HG03520 (cell line): ENCODE measurements around the gene SLC38A11.
A peak's percentile ranks its signal among the peaks of the same experiment; 100 is the strongest.

Source experiments
- ATAC-seq: cut with Tn5 transposase; IDR thresholded peaks from one replicate; pipeline ENCODE4 v1.9.1; 2021; ENCODE audit warnings: mild to moderate bottlenecking, moderate library complexity; ENCODE audit not compliant: unreplicated experiment

The SLC38A11 gene

DNA sequence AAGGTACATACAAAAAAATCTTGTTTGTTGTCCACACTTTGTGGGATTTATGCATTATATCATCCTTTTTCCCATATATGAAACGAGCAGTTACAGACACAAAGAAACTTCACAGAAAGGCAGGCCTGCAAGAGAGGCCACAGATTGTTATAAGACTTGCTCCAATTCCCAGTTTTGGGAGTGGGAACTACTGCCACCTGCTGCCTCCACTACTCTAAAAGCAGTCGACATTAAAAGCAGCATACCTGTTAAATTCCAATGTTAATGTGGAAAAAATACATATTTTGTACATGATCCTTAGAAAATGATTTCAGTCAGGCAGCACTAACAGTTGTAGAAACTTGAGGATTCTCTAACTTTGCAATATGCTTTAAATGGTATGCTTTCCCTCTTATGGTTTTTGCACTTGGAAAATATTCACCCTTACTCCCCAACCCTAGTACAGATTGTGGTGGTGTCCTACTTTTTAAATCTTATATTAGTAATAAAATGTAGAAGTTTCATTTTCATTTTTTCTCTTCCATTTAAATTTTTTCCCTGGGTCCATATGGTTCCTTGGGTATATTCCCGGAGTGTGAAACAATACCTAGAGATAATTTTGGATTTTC, 37.9 kb downstream of the SLC38A11 start:
- no peak for ATAC-seq

DNA sequence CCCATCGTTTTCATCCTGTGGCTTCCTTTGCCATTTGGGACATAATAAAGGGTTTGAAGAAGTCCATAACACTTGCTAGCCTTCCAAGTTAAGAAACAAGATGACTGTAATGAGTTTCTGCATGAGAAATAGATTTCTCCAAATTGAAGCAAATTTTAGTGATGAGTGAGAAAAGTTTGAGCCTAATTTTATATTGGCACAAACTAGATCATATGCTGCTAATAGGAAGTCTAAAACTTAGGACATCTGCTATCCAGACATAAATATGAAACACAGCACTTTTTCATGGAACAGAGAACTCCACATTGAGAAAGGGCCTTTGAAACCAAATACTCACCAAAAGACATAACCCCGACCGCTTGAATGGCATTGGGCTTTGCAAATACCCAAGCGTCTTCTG, 39.8 kb downstream of the SLC38A11 start:
- no peak for ATAC-seq

DNA sequence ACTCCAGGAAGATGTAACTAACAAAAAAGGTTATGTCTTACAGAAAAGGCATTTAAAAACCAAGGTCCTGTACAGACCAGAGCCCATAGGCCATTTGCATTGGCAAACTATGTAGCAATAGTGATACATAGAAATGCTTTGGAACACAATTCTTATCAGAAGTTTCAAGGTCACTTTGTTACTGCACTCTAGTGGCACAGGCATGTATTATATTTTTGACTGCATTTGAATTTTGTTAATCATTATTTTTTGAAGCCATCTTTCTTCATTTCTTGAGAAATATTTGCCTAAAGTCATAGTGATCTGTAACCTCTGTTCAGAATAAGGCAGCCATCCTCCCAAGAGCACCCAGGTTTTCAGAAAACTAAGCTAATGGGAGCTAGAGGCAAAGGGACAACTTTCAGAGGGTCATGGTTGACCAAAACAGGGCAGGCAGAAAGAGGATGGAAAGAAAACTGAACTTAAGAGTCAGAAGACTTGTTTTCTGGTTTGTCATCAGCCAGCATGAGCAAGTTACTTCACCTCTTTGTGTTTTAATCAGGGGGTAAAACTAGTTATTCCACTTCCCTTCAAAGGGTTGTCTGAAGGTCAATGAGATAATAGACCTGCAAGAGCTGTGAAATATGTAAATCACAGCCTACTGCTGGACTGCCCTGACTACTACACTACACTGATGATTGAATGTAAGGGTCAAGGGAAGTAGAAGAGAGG, 41.5 kb downstream of the SLC38A11 start:
- ATAC-seq: no peak

DNA sequence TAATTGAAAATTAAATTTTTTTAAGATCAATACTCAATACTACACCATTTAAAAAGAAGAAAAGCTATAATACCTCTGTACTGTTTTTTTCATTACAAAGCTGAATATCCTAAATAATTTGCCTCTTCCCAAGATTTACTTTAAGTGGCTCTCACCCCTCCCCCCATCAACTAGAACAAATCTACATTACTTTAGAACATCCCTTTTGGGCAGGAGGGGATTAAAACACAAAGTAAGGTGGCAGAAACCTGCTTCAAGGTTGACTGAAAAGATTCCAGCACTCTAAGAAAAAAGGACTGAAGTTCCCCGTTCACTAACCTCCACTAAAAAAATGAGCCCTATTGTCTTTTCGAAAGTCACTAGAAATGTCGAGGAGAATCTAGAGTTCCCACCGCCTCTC, 42.3 kb downstream of the SLC38A11 start:
- ATAC-seq: no peak

DNA sequence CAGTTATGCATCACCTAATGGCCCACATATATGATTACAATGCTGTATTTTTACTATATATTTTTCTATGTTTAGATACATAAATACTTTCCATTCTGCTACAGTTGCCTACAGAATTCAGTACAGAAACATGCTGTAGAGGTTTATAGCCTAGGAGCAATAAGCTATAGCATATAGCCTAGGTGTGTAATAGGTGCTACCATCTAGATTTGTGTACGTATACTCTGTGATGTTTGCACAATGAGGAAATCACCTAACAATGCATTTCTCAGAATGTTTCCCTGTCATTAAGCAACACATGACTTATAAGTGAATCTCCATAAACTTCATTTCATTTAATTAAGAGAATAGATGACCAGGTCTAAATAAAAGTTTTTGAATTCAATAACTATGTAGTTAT, 43.5 kb downstream of the SLC38A11 start:
- ATAC-seq: no peak

DNA sequence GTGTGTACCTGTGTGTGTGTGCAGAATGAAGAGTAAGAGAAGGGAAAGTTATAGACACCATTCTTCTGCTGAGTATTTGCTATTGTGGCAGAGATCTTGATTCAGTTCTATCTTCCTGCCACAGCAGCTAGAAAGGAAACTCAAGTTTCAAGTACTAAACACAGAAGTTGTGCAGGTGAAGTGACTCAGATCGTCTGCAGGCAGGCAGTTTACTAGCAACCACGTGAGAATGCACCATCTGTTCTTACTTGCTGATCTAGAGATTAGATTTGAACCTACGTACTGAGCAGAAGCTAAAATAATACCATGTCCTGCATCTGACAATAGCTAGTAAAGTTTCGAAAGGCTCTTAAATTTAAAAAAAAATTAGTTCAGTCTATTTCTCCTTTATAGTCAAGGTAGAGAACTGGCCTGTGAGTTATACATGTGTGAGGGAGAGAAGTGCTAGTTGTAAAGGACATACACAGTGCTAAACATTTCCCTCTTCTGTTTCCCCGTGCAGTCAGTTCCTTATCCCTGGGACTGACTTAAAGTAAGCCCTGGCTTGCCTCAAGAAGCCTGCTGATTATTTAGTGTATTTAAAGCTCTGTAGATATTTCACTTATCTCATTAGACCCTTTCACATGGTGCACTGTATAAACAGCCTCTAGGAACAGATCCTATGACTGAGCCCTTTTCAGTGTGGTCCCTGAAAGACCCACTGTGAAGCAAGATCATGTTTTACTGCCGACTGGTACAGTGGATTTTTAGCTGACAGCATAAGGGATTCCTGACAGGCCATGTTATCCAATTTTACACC, 45.0 kb downstream of the SLC38A11 start:
- ATAC-seq: peak; percentile 67

DNA sequence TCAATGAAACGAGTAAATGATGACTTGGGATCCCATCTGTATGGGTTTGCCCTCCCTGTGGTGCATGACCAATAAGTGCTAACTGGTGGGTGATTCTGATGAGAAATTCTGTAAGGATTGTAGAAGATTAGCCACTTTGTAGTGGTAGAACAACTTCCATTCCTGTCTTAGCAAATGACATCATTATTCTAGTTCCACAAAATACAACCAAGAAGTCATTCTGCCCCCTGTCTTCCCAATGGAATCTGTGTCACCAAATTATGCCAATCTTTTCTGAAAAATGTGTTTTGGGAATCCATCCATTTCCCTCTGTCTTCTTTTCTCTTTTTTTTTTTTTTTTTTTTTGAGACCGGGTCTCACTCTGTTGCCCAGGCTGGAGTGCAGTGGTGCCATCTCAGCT, 48.4 kb downstream of the SLC38A11 start:
- no peak for ATAC-seq

DNA sequence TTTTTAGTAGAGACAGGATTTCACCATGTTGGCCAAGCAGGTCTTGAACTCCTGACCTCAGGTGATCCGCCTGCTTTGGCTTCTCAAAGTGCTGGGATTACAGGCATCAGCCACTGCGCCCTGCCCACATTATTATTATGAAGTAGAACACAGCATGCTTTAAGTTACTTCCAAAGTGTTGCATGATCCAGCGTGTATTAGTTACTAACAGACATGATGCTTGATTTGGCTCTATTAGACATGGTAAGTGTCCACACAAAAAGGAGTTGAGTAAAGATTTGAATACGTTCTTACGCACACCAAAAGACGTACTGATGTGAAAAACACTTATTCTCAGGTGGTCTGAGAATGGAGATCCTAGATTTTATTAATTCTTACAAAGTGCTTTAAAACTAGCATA, 50.0 kb downstream of the SLC38A11 start:
- ATAC-seq: no peak

DNA sequence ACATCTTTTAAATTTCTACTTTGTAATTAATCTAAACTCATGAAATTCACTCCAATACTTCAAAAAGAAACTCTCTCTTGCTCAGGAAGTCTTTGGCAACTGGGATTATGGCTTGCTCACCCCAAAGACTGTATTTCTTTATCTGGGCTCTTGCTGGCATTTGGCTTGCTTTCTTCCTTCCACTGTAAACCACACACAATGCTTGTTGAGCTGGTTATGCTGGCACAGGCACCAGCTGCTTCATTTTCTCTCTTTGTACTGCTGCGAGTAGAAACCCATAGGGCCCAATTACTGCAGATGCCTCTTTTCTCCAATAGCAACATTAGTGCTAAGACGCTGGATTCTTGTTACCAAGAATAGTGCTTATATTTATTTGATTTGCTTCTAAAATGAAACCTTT, 51.4 kb downstream of the SLC38A11 start:
- ATAC-seq: no peak

DNA sequence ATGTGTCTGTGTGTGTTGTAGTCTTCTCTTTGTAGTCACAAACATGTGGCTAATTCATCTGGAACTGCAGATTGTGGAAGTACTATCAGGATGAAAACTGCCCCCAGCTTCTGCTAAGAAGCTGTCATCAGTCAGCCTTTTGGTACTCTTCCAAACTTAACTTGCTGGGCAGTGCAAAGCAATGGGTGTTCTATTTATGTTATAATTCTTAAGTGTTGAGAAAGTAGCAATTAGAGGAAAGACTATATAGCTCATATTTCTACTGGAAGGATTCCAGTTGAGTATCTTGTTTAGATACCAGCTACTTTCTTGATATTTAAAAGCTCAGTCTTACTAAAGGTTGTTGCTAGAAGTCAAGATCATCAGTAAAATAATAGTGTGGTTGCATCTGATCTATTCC, 52.1 kb downstream of the SLC38A11 start:
- ATAC-seq: no peak

DNA sequence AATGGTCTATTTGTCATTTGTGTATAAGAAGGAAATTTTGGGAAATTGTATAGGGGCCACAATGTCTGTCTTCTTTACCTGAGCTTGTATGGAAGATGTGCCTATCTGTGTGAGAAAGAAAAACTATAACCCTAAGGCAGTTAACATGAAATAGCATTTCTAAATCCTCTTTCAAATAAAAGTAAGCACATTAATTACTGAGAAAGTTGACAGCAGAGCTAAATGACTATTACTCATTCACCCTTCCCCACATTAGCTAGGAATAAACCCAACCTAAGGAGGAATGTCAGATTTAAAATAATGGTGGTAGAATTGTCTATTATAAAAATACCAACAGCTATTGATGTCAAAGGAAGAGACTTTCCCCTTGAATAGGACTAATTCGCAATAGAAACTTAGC, 56.2 kb downstream of the SLC38A11 start:
- no peak for ATAC-seq

DNA sequence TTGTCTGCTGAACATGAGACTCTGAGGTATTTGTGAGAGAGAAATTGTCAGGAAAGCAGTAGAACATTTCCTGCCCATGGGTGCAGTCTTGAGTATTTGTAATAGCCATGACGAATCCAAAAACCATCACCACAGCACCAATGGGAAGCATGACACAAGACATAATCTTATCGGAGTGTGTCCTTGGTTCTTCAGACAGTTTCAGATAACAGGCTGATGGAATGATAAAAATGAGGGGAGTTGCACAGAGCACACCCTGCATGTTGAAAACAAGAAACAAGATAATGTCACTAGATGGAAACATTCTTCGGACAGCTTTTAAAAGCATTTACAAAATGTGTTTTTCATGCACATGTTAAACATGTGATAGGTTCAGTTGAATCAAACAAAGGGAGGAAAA, 56.9 kb downstream of the SLC38A11 start:
- ATAC-seq: no peak

DNA sequence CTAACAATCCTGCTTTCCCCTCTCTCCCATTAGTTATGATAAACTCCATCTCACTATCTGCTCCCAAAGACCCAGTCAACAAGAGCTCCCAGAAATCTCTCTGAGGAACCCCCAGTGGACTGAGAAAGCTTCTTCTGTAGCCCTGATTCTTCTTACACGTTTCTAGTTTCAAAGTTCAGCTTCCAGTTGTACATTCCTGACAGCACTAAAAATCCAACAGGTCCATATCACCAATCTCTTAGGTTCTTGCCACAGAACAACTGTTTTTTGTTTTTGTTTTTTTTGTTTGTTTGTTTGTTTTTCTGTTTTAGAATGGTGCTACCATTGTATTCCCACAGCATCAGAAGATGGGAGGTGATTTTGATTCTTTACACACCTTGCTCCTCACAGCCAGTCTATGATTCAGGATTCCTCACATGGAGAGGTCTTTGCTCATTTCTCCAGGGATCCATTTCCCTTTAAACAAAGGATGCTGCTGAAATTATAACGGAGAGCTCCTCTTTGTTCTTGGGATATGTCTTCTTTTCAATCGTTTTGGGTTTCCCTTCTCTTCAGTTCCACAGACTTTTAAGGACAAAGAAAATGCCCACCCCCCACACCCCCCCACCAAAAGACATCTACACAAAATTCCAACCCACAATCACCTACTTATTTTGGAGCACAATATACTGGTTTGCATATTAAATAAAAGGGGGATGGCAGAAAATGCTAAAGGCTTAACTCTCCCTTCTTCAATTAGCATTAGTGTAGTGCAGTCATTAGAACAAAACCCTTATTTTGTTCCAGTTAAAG, 57.7 kb downstream of the SLC38A11 start:
- no peak for ATAC-seq

DNA sequence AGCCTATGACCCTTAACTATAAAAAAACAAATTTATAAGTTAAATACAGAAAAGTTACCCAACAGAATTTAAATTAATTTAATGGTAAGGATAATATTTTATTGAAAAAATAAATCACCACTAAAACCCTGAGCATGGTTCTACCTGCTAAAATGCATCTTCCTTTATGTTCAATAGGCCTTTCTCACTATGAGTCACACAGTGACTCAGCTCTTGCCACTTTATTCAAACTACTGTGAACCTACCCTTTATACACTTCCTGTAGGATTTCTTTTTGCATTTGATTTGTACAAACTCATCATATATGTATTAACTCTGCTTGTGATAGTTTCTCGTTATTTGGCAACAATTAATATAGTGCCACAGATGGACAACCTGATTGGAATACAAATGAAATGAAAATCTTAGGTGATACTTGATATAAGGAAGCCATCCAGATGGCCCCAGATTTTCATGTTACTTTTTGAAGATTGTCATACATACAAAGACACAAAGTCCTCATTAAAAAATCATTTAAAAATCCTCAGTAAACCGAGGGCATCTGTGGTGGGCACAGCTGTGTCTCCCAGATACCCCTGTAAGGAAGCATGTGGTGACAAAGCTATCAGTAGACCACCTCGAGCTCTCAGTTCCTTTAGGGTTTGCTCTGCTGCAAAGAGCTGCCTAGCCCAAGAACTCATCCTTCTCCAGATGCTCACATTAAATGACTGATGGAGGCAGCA, 58.5 kb downstream of the SLC38A11 start:
- peak; percentile 98 for ATAC-seq

DNA sequence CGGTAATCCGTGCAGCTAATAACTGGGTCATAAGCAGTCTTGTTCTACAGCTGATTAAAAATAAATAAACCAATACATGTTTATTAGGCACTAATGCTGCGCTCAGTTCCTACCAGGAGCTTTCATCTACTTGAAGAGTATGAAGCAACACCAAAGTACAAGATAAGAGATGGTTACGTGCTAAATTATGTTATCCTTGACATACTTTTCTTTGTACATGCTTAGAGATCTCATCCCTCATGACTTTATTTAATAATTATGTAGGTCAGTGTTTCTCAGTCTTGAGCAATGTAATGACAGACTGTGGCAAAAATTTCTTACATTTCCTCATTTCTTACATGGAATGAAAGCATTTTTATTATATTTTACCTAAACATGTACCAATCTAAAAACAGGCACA, 59.1 kb downstream of the SLC38A11 start:
- ATAC-seq: no peak

DNA sequence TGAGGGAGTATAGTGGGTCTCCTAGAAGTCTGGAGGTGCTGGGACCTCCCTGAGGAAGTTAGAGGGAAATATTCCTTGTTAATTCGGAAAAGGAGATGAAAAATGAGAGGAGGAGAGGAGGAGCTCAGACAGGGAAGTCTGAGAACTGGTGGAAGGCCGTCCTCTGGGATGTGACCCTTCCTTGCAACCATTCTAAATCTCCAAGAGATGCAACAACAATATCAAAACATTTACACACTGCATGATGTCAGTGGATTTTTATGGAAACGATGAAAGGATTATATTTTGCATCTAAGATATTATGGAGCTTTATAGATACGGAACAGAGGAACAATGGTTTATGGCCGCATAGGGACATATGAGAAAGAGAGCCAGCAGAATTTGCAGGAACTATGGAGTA, 63.9 kb downstream of the SLC38A11 start:
- no peak for ATAC-seq

DNA sequence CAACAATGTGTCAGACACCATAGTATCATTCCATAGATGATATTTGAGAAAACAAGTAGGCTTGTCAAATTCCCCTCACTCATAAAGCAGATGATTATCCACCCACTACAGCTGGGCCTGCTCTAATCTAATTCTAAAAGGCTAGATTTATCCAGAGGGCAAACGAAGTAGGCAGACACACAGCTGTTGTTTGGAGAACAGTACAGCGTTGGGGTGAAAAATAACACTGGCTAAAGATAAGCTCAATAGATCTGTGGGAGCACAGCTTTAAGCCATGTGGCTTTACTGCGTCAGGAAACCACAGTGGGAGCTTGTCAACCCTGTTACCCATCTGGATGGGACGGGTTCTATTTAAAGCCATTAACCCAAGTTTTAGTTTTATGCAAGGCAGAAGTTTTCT, 64.8 kb downstream of the SLC38A11 start:
- ATAC-seq: no peak

DNA sequence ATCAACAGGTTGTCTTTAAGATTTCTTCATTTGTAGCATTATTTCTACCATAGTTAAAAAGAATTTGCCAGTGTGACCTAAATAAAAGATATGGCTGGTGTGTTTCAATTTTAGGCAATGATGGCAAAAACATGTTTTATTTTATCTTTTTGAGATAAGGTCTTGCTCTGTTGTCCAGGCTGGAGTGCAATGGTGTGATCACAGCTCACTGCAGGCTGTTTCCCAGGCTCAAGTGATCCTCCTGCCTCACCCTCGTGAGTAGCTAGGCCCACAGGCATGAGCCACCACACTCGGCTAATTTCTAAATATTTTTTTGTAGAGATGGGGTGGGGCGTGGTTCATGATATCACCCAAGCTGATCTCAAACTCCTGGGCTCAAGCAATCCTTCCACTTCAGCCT, 66.7 kb downstream of the SLC38A11 start:
- no peak for ATAC-seq

DNA sequence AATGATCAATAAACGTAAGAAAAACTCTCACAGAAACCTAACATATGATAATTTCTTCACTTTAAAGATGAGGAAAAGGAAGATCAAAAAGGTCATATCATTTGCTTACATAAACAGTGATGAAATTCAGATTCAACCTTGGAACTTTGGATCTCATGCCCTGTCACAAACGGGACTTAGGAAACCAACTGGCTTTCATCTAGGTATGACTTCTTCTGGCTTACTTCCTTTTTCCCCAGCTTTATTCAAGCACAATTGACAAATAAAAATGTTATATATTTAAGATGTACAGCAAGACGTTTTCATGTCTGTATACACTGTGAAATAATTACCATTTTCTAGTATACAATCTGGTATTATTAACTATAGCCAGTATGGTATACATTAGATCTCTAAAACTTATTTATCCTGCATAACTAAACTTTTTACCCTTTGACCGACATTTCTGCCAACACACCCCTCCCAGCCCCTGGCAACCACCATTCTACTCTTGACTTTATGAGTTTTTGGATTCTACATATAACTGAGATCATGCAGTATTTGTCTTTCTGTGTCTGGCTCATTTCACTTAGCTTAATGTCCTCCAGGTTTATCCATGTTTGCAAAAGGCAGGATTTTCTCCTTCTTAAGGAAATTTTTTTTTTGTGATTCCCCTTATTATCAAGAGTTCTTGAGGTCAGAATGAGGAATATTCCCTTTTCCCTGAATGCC, 67.7 kb downstream of the SLC38A11 start:
- ATAC-seq: no peak

DNA sequence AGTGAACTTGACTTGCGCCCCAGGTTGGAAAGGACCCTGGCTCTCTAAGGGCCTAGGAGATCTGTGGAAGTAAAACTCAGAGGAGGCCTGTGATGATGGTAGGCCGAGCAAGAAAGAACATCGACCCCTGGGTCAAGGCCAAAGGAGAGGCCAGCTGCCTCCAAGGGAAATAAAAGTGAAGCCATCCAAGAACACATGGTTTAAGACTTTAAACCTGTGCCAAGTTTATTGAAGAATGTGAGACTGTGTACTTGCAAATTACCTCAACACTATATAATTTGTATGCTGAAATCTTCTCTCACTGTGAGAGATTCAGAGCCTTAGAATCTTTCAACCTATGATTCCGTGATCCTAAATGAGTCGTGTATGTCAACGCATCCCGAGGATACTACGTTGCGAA, 73.0 kb downstream of the SLC38A11 start:
- ATAC-seq: no peak
